B cell (primary cell): Measurements from ENCODE around the gene ARHGAP31.

Source experiments
- EZH2 ChIP-seq: IDR thresholded peaks from 2 replicates; pipeline ENCODE4 v1.6.1; 2012; ENCODE audit warnings: borderline replicate concordance, low read depth, mild to moderate bottlenecking, moderate library complexity, low read length; ENCODE audit not compliant: insufficient read depth, poor library complexity, severe bottlenecking
- TF ChIP-seq, protein P1 (sequence below): fragments of 200-600 bp; IDR thresholded peaks from one replicate; pipeline ENCODE4 v1.8.0; 2022; ENCODE audit warnings: antibody characterized with exemption, mild to moderate bottlenecking

GRCh38 chr3:119427669-119428068 lies 133.5 kb downstream of the ARHGAP31 start:
- TF ChIP-seq, protein P1, sequence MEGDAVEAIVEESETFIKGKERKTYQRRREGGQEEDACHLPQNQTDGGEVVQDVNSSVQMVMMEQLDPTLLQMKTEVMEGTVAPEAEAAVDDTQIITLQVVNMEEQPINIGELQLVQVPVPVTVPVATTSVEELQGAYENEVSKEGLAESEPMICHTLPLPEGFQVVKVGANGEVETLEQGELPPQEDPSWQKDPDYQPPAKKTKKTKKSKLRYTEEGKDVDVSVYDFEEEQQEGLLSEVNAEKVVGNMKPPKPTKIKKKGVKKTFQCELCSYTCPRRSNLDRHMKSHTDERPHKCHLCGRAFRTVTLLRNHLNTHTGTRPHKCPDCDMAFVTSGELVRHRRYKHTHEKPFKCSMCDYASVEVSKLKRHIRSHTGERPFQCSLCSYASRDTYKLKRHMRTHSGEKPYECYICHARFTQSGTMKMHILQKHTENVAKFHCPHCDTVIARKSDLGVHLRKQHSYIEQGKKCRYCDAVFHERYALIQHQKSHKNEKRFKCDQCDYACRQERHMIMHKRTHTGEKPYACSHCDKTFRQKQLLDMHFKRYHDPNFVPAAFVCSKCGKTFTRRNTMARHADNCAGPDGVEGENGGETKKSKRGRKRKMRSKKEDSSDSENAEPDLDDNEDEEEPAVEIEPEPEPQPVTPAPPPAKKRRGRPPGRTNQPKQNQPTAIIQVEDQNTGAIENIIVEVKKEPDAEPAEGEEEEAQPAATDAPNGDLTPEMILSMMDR = no peak
- TF ChIP-seq EZH2 = no peak
